OCI-LY3 (cell line): ENCODE measurements around the gene GRN.
"Not testable (repeated sequence)": the region's sequence is repeated elsewhere in the genome, so short reads cannot be mapped to it uniquely, and the experiment has no call there.

ENCODE experiments used
- H2AFZ ChIP-seq: fragments of 200-600, 300-600 bp; shearing (Covaris generic); 2 replicates; pipeline ENCODE4 v1.6.0; 2014; ENCODE audit warnings: antibody characterized with exemption, low read depth, low read length
- H3K27ac ChIP-seq: fragments of 200-600, 300-600 bp; sonication (generic); 2 replicates; pipeline ENCODE4 v1.5.1; 2014; ENCODE audit warnings: mild to moderate bottlenecking, low read length, moderate library complexity, mixed read lengths
- H3K27me3 ChIP-seq: fragments of 200-600, 300-600 bp; sonication (generic); 2 replicates; pipeline ENCODE4 v1.6.1; 2014; ENCODE audit warnings: low read depth, low read length, mixed read lengths
- H3K36me3 ChIP-seq: fragments of 200-600, 300-600 bp; sonication (generic); replicated peaks from 2 replicates; pipeline ENCODE3; 2014; ENCODE audit warnings: low read depth, low read length, mixed read lengths
- H3K4me1 ChIP-seq: fragments of 300-600, 200-600 bp; sonication (generic); 2 replicates; pipeline ENCODE4 v1.6.1; 2014; ENCODE audit warnings: low read length, mixed read lengths
- H3K4me2 ChIP-seq: fragments of 200-600, 300-600 bp; sonication (generic); 2 replicates; pipeline ENCODE4 v1.6.1; 2014; ENCODE audit warnings: low read length, mixed read lengths
- H3K4me3 ChIP-seq: fragments of 300-600, 200-600 bp; sonication (generic); 2 replicates; pipeline ENCODE4 v1.5.1; 2014; ENCODE audit warnings: antibody characterized with exemption, mild to moderate bottlenecking, low read length, moderate library complexity
- H3K79me2 ChIP-seq: fragments of 300-600, 200-600 bp; shearing (Covaris generic); 2 replicates; pipeline ENCODE4 v1.6.1; 2014; ENCODE audit warnings: mild to moderate bottlenecking, low read length, mixed read lengths
- H3K9ac ChIP-seq: fragments of 300-600, 200-600 bp; shearing (Covaris generic); 2 replicates; pipeline ENCODE4 v1.6.0; 2014; ENCODE audit warnings: mild to moderate bottlenecking, low read length, moderate library complexity
- H3K9me3 ChIP-seq: fragments of 200-600, 300-600 bp; shearing (Covaris generic); 2 replicates; pipeline ENCODE4 v1.6.1; 2014; ENCODE audit warnings: low read length, mixed read lengths; ENCODE audit not compliant: insufficient read depth
- H4K20me1 ChIP-seq: fragments of 200-600, 300-600 bp; sonication (generic); 2 replicates; pipeline ENCODE4 v1.6.1; 2016; ENCODE audit warnings: low read length, mixed read lengths; ENCODE audit not compliant: insufficient read depth
- CTCF ChIP-seq: fragments of 200-600, 300-600 bp; sonication (generic); IDR thresholded peaks from 2 replicates; pipeline ENCODE4 v1.5.1; 2014; ENCODE audit warnings: antibody characterized with exemption, low read length, low read depth
- EZH2phosphoT487 ChIP-seq: fragments of 200-600 bp; shearing (Covaris generic); IDR thresholded peaks from 2 replicates; pipeline ENCODE4 v1.6.1; 2018; ENCODE audit warnings: antibody characterized with exemption, mixed run types, low read depth

Gene GRN

GRCh38 chr17:44345454-44346026 is 438 bp downstream of the GRN start:
- Histone ChIP-seq H3K4me3 (peak overlapping the region; percentile 94), H2AFZ (no peak overlapping the region)

GRCh38 chr17:44346064-44346844 is 1.2 kb downstream of the GRN start:
- Histone ChIP-seq H3K79me2 (peaks cover 35% of the 10 kb centered on the region), H3K27me3 (no peaks in the 10 kb centered on the region), H3K27ac (peak overlapping the region; percentile 96), H4K20me1 (no peaks in the 10 kb centered on the region), H3K9ac (peak overlapping the region; percentile 98), H3K9me3 (no peaks in the 10 kb centered on the region), H3K4me2 (peak overlapping the region; percentile 99), H3K4me3 (peak overlapping the region; percentile 94), H2AFZ (no peak overlapping the region), H3K36me3 (peaks cover 26% of the 10 kb centered on the region), H3K4me1 (peaks cover 50% of the 10 kb centered on the region)
- TF ChIP-seq CTCF, result no peak
- TF ChIP-seq EZH2phosphoT487, result no peak

More at GRCh38 chr17:44345454-44346026, 438 bp downstream of the GRN start:
- H3K36me3 ChIP-seq, result peaks cover 22% of the 10 kb centered on the region
- H3K9ac ChIP-seq, result peak overlapping the region; percentile 98
- H3K4me2 ChIP-seq, result peak overlapping the region; percentile 99
- no peaks in the 10 kb centered on the region for H3K9me3 ChIP-seq
- peaks cover 35% of the 10 kb centered on the region for H3K79me2 ChIP-seq
- peak overlapping the region; percentile 96 for H3K27ac ChIP-seq
- no peaks in the 10 kb centered on the region for H3K27me3 ChIP-seq
- TF ChIP-seq EZH2phosphoT487 (no peak), CTCF (peak; percentile 74)
- no peaks in the 10 kb centered on the region for H4K20me1 ChIP-seq
- peaks cover 48% of the 10 kb centered on the region for H3K4me1 ChIP-seq

GRCh38 chr17:44347206-44348055 is 2.3 kb downstream of the GRN start:
- not testable (repeated sequence) for H2AFZ ChIP-seq, H4K20me1 ChIP-seq, H3K27me3 ChIP-seq, H3K9me3 ChIP-seq
- Histone ChIP-seq H3K36me3 (peaks cover 38% of the 10 kb centered on the region), H3K27ac (peak overlapping the region; percentile 96), H3K79me2 (peaks cover 35% of the 10 kb centered on the region), H3K4me2 (peak overlapping the region; percentile 99), H3K4me3 (peak overlapping the region; percentile 94), H3K9ac (peak overlapping the region; percentile 98), H3K4me1 (peaks cover 50% of the 10 kb centered on the region)

- TF ChIP-seq CTCF (no peak), EZH2phosphoT487 (no peak)
- Histone ChIP-seq H3K4me2 (peak overlapping the region; percentile 99), H3K27me3 (no peaks in the 10 kb centered on the region), H3K36me3 (peaks cover 47% of the 10 kb centered on the region), H3K4me1 (peaks cover 50% of the 10 kb centered on the region), H3K27ac (peak overlapping the region; percentile 96), H4K20me1 (peaks cover 8% of the 10 kb centered on the region; the same call in 1 of the 2 replicates), H3K4me3 (peak overlapping the region; percentile 52), H2AFZ (no peak overlapping the region), H3K9ac (peak overlapping the region; percentile 68), H3K79me2 (peaks cover 35% of the 10 kb centered on the region), H3K9me3 (no peaks in the 10 kb centered on the region)
Observed at GRCh38 chr17:44348234-44348987, 3.3 kb downstream of the GRN start.
